Stimulated activated CD8-positive, alpha-beta memory T cell treated with anti-CD3 and anti-CD28 coated beads, Interleukin-12 subunit alpha, Interleukin-12 subunit beta, amount 100 ng/mL, for 24 hours (primary cell): ENCODE results near the gene MXRA8.
"Not testable (repeated sequence)": the region's sequence is repeated elsewhere in the genome, so short reads cannot be mapped to it uniquely, and the experiment has no call there.

Experiments used
- DNase-seq: peaks from one replicate; pipeline ENCODE4 v3.0.0-alpha.2; 2020; ENCODE audit errors: extremely low read depth

MXRA8 gene

GRCh38 chr1:1391225-1391624, 32.9 kb upstream of the MXRA8 start:
- DNase-seq = no peak

GRCh38 chr1:1390675-1391074, 32.3 kb upstream of the MXRA8 start:
- no peak for DNase-seq

- DNase-seq = no peak
Observed at GRCh38 chr1:1388078-1388472, 29.7 kb upstream of the MXRA8 start.

GRCh38 chr1:1387098-1388077, 29.0 kb upstream of the MXRA8 start:
- no peak for DNase-seq

- DNase-seq = no peak
Observed at GRCh38 chr1:1385931-1386330, 27.6 kb upstream of the MXRA8 start.

GRCh38 chr1:1385339-1385738, 27.0 kb upstream of the MXRA8 start:
- DNase-seq = not testable (repeated sequence)

- no peak for DNase-seq
Observed at GRCh38 chr1:1381294-1381693, 22.9 kb upstream of the MXRA8 start.

GRCh38 chr1:1380860-1381259, 22.5 kb upstream of the MXRA8 start:
- no peak for DNase-seq

GRCh38 chr1:1377540-1378205, 19.3 kb upstream of the MXRA8 start:
- DNase-seq = no peak

- DNase-seq = no peak
Observed at GRCh38 chr1:1376551-1377226, 18.3 kb upstream of the MXRA8 start.

GRCh38 chr1:1374929-1375662, 16.7 kb upstream of the MXRA8 start, which contains the start of gene AURKAIP1:
TSS of gene AURKAIP1 (minus strand) at chr1:1375207. CDS start at chr1:1374756, 451 bp downstream.
- DNase-seq = peak; percentile 90

GRCh38 chr1:1374589-1374928, 16.2 kb upstream of the MXRA8 start:
- DNase-seq = no peak

GRCh38 chr1:1373815-1374588, 15.6 kb upstream of the MXRA8 start:
- DNase-seq = no peak

GRCh38 chr1:1373051-1373814, 14.9 kb upstream of the MXRA8 start:
- DNase-seq = no peak

- peak; percentile 45 for DNase-seq
Observed at GRCh38 chr1:1371746-1372711, 13.7 kb upstream of the MXRA8 start.

GRCh38 chr1:1371364-1371745, 13.0 kb upstream of the MXRA8 start:
- DNase-seq = no peak

GRCh38 chr1:1370771-1371300, 12.5 kb upstream of the MXRA8 start:
- no peak for DNase-seq

GRCh38 chr1:1370094-1370493, 11.7 kb upstream of the MXRA8 start:
- not testable (repeated sequence) for DNase-seq

GRCh38 chr1:1367315-1367714, 9.0 kb upstream of the MXRA8 start:
- DNase-seq = no peak
